ENCODE data around the gene ZFP69. TPM values are rescaled to one million over a fixed set of nuclear protein-coding genes. Genes with fewer than 3 reads are reported as not detected.

The ZFP69 gene
- total RNA-seq (2013; cell fraction: nucleolus; rRNA removed) = 6.6 and 8.2 TPM in 2 replicates
- total RNA-seq (2014; rRNA removed) = 3.7 and 4.3 TPM in 2 replicates
- 6.2 and 6.4 TPM in 2 replicates for total RNA-seq (2014; rRNA removed; fragmentation: Illumina TruSeq; extraction: Trizol)
- total RNA-seq (2021) = 4.3 and 4.4 TPM in 2 replicates
- polyA plus RNA-seq (2011; ENCODE audit: low read depth) = 1.8 TPM
- polyA plus RNA-seq (2011; rRNA removed) = 1.9 and 3.3 TPM in 2 replicates
- 0.85 and 1.0 TPM in 2 replicates for polyA plus RNA-seq (2011; cell fraction: cytosol; rRNA removed)
- polyA plus RNA-seq (2011; cell fraction: nucleus; rRNA removed) = 1.1 TPM in 2 replicates
- polyA plus RNA-seq (2012) = 3.0 and 3.5 TPM in 2 replicates
- polyA plus RNA-seq (2014; fragmentation: Illumina TruSeq; extraction: Trizol) = 6.0 and 6.6 TPM in 2 replicates
- 1 to 10 TPM; 2.1 to 2.8 TPM for polyA plus RNA-seq (2014; fragmentation: Nextera tagmentation; extraction: Ambion mirVana)
- polyA plus RNA-seq (2014; rRNA removed) = 3.7 and 4.5 TPM in 2 replicates
- polyA plus RNA-seq (2016; fragmentation: Nextera tagmentation; extraction: Ambion mirVana) = 1 to 10 TPM; 3.6 TPM
- 1.0 and 1.2 TPM in 2 replicates for polyA minus RNA-seq (2011; rRNA and poly(A)+ RNA removed)
- polyA minus RNA-seq (2011; cell fraction: cytosol; rRNA and poly(A)+ RNA removed) = 0.53 and 0.62 TPM in 2 replicates
- 0.57 and 0.85 TPM in 2 replicates for polyA minus RNA-seq (2011; cell fraction: nucleus; rRNA and poly(A)+ RNA removed)
- Bru-seq, nascent RNA = percentile 52 among the genes with signal in this experiment
- BruChase-seq, experiment 1, labeled RNA remaining after a 6-hour chase = percentile 51 among the genes with signal in this experiment
- percentile 53 among the genes with signal in this experiment for BruChase-seq, experiment 2, labeled RNA remaining after a 2-hour chase
- long read RNA-seq, experiment 1 = 0 reads
- long read RNA-seq, experiment 2, partial matches to known transcripts = 0 of 1 reads
- long read RNA-seq, experiment 2, other reads (novel, unspliced or antisense) = 0 of 1 reads

GRCh38 chr1:40476924-40477677, at the start of gene ZFP69:
Gene ZFP69, plus strand, starts transcription at chr1:40477290. Its CDS starts 2,072 bp downstream, at chr1:40479362.
- RAD21 ChIA-PET (ENCODE audit: unreplicated experiment) = interaction anchor here (0.9 kb wide), 1 partner anchor 55 kb away, joined by 3 read pairs; the partner anchor contains the start of gene ZNF684
- Histone ChIP-seq H4K20me1 (ENCODE audit: control insufficient read depth, insufficient read depth) (no peaks in the 10 kb centered on the region), H3K27me3 (replicated peaks in 1 of 2; ENCODE audit: control insufficient read depth in 2 of 2, insufficient read depth in 2 of 2, low read length in 1 of 2) (no peaks in the 10 kb centered on the region), H3K9me3 (replicated peaks; ENCODE audit: control insufficient read depth, insufficient read depth, low read length) (peaks cover 13% of the 10 kb centered on the region; the same call in 2 of the 3 replicates), H3K79me2 (ENCODE audit: control insufficient read depth, insufficient read depth, low read length) (no peaks in the 10 kb centered on the region), H3K36me3 (ENCODE audit: control insufficient read depth in 2 of 2, insufficient read depth in 2 of 2, low read length in 1 of 2) (no peaks in the 10 kb centered on the region), H3K9ac (ENCODE audit: control insufficient read depth, insufficient read depth, low read length) (peak within 1 kb of the TSS; percentile 71), H3K4me3 (peak within 1 kb of the TSS; percentile 83), H3K4me2 (ENCODE audit: control insufficient read depth, insufficient read depth) (peak within 1 kb of the TSS; percentile 81), H2AFZ (ENCODE audit: control insufficient read depth, low read depth, low read length) (peak within 1 kb of the TSS; percentile 96), H3K27ac (ENCODE audit: control insufficient read depth, insufficient read depth) (peak within 1 kb of the TSS; percentile 72), H3K4me1 (ENCODE audit: control insufficient read depth, insufficient read depth, low read length) (no peaks in the 10 kb centered on the region)
- no TSS peak for BruUV-seq (replicated peaks)
- CTCF ChIA-PET = interaction anchor here (0.5 to 3.3 kb wide), 2 partner anchors 55 to 136 kb away, joined by 3 to 18 read pairs; partner anchors contain the start of gene ZNF684
- POLR2A ChIA-PET = no interaction called here
- intact Hi-C loops (cut with micrococcal nuclease; ENCODE audit: unreplicated experiment) = no loop called here
- DNase-seq (ENCODE audit: low read depth, low spot score) (no peak), ATAC-seq (peak; percentile 96), FAIRE-seq (peak; percentile 66)
- WGBS (ENCODE audit: insufficient coverage, insufficient replicate concordance, low lambda C conversion rate, missing lambda C conversion rate) = under 1% methylated on average over 61 of the region's 65 CpGs
- in situ Hi-C loops (cut with MboI) = no loop called here
- SMC1A ChIA-PET (ENCODE audit: uncharacterized antibody, unreplicated experiment) = no interaction called here
- TF ChIP-seq NR2C1 (IDR thresholded peaks at IDR 0.05) (0 out of 2 replicates have a peak, but pooled peaks have one; percentile 22), FOXM1 (IDR thresholded peaks at IDR 0.05; ENCODE audit: low read depth, low read length) (no peak), KDM1A (IDR thresholded peaks at IDR 0.05; ENCODE audit: borderline replicate concordance) (no peak), REST (IDR thresholded peaks at IDR 0.05; ENCODE audit: low read depth, low read length) (no peak), HCFC1 (IDR thresholded peaks at IDR 0.05; ENCODE audit: low read length) (no peak), PBX3 (IDR thresholded peaks at IDR 0.05; ENCODE audit: insufficient replicate concordance, low read depth, low read length) (no peak), RAD21 (IDR thresholded peaks at IDR 0.05; ENCODE audit: insufficient read depth, low read depth, low read length) (no peak), PAX5 (IDR thresholded peaks at IDR 0.05; ENCODE audit: borderline replicate concordance, low read depth, low read length) (0 out of 2 replicates have a peak, but pooled peaks have one; percentile 13), CHD1 (IDR thresholded peaks at IDR 0.05; ENCODE audit: low read depth, low read length) (no peak), PAX8 (IDR thresholded peaks at IDR 0.05) (no peak), MYB (IDR thresholded peaks at IDR 0.05; ENCODE audit: borderline replicate concordance, low read depth, low read length) (no peak), CBFB (IDR thresholded peaks at IDR 0.05; ENCODE audit: low read depth) (no peak)
- TF ChIP-seq, protein P1, sequence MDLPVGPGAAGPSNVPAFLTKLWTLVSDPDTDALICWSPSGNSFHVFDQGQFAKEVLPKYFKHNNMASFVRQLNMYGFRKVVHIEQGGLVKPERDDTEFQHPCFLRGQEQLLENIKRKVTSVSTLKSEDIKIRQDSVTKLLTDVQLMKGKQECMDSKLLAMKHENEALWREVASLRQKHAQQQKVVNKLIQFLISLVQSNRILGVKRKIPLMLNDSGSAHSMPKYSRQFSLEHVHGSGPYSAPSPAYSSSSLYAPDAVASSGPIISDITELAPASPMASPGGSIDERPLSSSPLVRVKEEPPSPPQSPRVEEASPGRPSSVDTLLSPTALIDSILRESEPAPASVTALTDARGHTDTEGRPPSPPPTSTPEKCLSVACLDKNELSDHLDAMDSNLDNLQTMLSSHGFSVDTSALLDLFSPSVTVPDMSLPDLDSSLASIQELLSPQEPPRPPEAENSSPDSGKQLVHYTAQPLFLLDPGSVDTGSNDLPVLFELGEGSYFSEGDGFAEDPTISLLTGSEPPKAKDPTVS (IDR thresholded peaks at IDR 0.05; ENCODE audit: low read depth, low read length) = no peak

Data from GM12878 (cell line).